GM12874 (cell line): ENCODE measurements around the gene GNAS.

ENCODE experiments used
- CTCF ChIP-seq: IDR thresholded peaks from 2 replicates; pipeline ENCODE4 v1.5.1; 2011; ENCODE audit warnings: low read depth, mild to moderate bottlenecking, control low read depth, low read length, moderate library complexity; ENCODE audit not compliant: insufficient read depth

Gene GNAS

GRCh38 chr20:58892141-58892931 lies 39.8 kb downstream of the GNAS start:
- peak; percentile 25; the same call in 1 of the 2 replicates for TF ChIP-seq CTCF

GRCh38 chr20:58892932-58893224 lies 40.4 kb downstream of the GNAS start:
- no peak for TF ChIP-seq CTCF

GRCh38 chr20:58893355-58894120 lies 41.0 kb downstream of the GNAS start:
- TF ChIP-seq CTCF, result no peak

- no peak for TF ChIP-seq CTCF
Measured at GRCh38 chr20:58894652-58895447, 42.3 kb downstream of the GNAS start.

- no peak for TF ChIP-seq CTCF
Measured at GRCh38 chr20:58895448-58896180, 43.1 kb downstream of the GNAS start.

GRCh38 chr20:58896820-58897219 lies 44.3 kb downstream of the GNAS start:
- no peak for TF ChIP-seq CTCF
